Measurements from ENCODE around the gene ZPR1. TPM values are rescaled to one million over a fixed set of nuclear protein-coding genes. Genes with fewer than 3 reads are reported as not detected.

The ZPR1 gene
- total and polyA plus RNA-seq, 10 donors, result 16.2 to 47.6 (median 23.4) TPM

DNA sequence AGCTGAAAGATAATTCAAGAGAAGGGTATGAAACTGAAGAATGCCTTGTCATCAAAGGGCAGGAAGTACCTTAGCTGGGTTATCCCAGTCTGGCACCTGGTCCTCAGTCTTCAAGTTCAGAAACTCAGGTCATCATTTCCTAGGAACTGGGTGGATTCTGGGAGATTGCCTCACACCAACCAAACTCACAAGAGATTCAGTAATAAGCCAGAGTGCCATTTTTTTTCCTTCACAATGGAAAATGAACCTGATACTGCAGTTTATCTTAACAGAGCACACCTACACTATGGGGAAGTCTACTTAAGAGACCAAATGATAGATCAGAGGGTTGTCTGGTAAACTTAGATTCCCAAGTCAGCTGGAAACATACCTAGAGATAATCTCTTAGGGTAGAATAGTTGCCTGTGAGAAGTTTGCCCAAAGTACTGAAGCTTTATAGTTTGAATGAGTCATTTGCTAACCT is 11.3 kb downstream of the ZPR1 start:
- no peak for TF ChIP-seq POLR2A (IDR thresholded peaks at IDR 0.05)
- no peak for TF ChIP-seq POLR2AphosphoS5 (IDR thresholded peaks at IDR 0.05)
- TF ChIP-seq, protein P1, sequence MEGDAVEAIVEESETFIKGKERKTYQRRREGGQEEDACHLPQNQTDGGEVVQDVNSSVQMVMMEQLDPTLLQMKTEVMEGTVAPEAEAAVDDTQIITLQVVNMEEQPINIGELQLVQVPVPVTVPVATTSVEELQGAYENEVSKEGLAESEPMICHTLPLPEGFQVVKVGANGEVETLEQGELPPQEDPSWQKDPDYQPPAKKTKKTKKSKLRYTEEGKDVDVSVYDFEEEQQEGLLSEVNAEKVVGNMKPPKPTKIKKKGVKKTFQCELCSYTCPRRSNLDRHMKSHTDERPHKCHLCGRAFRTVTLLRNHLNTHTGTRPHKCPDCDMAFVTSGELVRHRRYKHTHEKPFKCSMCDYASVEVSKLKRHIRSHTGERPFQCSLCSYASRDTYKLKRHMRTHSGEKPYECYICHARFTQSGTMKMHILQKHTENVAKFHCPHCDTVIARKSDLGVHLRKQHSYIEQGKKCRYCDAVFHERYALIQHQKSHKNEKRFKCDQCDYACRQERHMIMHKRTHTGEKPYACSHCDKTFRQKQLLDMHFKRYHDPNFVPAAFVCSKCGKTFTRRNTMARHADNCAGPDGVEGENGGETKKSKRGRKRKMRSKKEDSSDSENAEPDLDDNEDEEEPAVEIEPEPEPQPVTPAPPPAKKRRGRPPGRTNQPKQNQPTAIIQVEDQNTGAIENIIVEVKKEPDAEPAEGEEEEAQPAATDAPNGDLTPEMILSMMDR (IDR thresholded peaks at IDR 0.05 in 8 of 11, conservative IDR thresholded peaks at IDR 0.05 in 3 of 11), result no peak
- Histone ChIP-seq H3K36me3 (peaks cover 0 to 61% (median 48%) of the 10 kb centered on the region in 6 donors), H3K27ac (no peak overlapping the region), H3K27me3 (replicated peaks in 1 of 7) (no peaks in the 10 kb centered on the region), H3K9me3 (no peaks in the 10 kb centered on the region), H3K4me1 (peaks cover 9 to 25% (median 19%) of the 10 kb centered on the region in 6 donors), H3K4me3 (no peak overlapping the region)
- no peak for DNase-seq
- intact Hi-C loops (cut with DNase I; ENCODE audit: low total_unique reads), result no loop called here

- TF ChIP-seq, protein P1 (IDR thresholded peaks at IDR 0.05 in 8 of 11, conservative IDR thresholded peaks at IDR 0.05 in 3 of 11), result no peak
- peak in 1 of 3 donors; percentile 23 for TF ChIP-seq POLR2AphosphoS5 (IDR thresholded peaks at IDR 0.05)
- intact Hi-C loops (cut with DNase I; ENCODE audit: low total_unique reads), result no loop called here
- Histone ChIP-seq H3K27ac (no peak overlapping the region), H3K36me3 (peaks cover 0 to 55% (median 43%) of the 10 kb centered on the region in 6 donors), H3K9me3 (no peaks in the 10 kb centered on the region), H3K4me3 (no peak overlapping the region), H3K27me3 (replicated peaks in 1 of 7) (no peaks in the 10 kb centered on the region), H3K4me1 (peaks cover 15 to 31% (median 24%) of the 10 kb centered on the region in 6 donors)
- 86 to 97% (median 88%) methylated on average over 5 of the region's 5 CpGs for WGBS, 5 donors
- no peak for DNase-seq
Observed at GRCh38 chr11:116775975-116776374, 11.8 kb downstream of the ZPR1 start.

DNA sequence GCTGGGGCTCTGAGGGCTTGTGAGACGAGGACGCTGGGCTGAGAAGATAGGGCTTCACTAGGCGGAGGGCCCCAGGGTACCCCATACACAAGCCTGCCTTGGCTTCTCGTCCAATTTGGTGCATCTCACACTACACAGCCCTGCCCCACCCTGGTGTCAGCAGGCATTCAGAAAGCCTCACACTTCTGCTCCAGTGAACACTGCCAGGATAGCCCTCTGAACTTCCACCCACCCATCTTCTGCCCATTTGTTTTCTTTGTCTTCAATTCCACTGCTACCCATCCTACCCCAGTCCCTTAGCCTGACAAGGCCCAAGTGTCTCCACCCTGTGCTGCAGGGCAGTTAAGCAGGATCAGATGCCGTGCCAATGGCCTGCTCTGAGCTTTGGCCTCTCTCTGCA is 13.2 kb downstream of the ZPR1 start:
- H3K27me3 ChIP-seq (replicated peaks in 1 of 7), result no peaks in the 10 kb centered on the region
- intact Hi-C loops (cut with DNase I; ENCODE audit: low total_unique reads), result no loop called here
- TF ChIP-seq, protein P1 (IDR thresholded peaks at IDR 0.05 in 8 of 11, conservative IDR thresholded peaks at IDR 0.05 in 3 of 11), result no peak
- no peak for TF ChIP-seq POLR2A (IDR thresholded peaks at IDR 0.05)
- no peak for TF ChIP-seq POLR2AphosphoS5 (IDR thresholded peaks at IDR 0.05)
- no peak overlapping the region for H3K27ac ChIP-seq
- WGBS, 5 donors, result 82 to 95% (median 87%) methylated on average over 5 of the region's 5 CpGs
- H3K36me3 ChIP-seq, result peaks cover 0 to 45% (median 33%) of the 10 kb centered on the region in 6 donors
- no peak for DNase-seq
- H3K4me3 ChIP-seq, result no peak overlapping the region
- H3K9me3 ChIP-seq, result no peaks in the 10 kb centered on the region
- H3K4me1 ChIP-seq, result peaks cover 15 to 44% (median 34%) of the 10 kb centered on the region in 6 donors

DNA sequence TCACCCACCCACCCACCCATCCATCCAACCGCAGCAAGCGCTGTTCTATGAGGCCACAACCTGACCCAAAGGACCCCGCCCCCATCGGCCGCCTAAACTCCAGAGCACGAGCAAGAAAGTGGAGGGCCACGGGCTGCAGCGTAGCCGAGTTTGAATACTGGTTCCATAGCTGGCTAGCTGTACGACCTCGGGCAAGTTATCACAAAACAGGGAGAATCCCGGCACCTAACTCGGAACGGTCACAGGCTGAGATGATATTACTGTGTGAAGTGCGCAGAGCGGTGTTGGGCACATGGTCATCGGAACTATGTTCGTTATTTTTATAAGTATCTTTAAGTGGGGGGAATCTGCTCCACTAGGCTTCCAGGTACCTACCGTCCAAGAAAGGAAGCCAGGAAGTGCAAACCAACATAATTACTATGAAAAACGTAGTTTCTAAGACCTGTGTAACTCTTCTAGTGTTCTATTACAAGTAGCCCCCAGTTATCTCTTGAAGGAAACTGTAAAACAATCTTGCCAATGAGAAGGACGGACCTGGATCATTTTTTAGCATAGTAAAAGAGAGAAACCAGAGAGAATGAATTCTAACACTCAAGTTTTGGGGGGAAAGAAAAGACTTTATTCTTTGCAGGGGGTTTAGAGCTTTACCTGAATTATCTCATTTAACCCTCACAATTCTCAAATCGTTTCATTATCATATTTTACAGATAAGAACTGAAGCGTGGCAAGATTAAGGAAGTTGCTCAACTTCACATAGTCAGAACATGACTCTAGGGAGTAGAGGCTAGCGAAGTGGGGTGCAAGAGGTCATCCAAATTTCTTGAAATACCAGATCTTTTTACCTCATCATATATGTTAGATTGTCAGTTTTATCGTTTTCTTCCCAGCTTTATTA is 14.4 kb downstream of the ZPR1 start:
- TF ChIP-seq POLR2A (IDR thresholded peaks at IDR 0.05) (no peak), POLR2AphosphoS5 (IDR thresholded peaks at IDR 0.05) (no peak)
- TF ChIP-seq, protein P1 (IDR thresholded peaks at IDR 0.05 in 8 of 11, conservative IDR thresholded peaks at IDR 0.05 in 3 of 11), result no peak
- no peaks in the 10 kb centered on the region for H3K27me3 ChIP-seq (replicated peaks in 1 of 7)
- DNase-seq, result no peak
- peaks cover 0 to 45% (median 33%) of the 10 kb centered on the region in 6 donors for H3K36me3 ChIP-seq
- intact Hi-C loops (cut with DNase I; ENCODE audit: low total_unique reads), result no loop called here
- peak overlapping the region; percentile 79 to 99 (median 94) for H3K4me3 ChIP-seq
- peaks cover 15 to 53% (median 36%) of the 10 kb centered on the region in 6 donors for H3K4me1 ChIP-seq
- WGBS, 5 donors, result 3 to 4% (median 4%) methylated on average over 19 to 25 of the region's 25 CpGs
- H3K9me3 ChIP-seq, result no peaks in the 10 kb centered on the region
- peak overlapping the region; percentile 79 to 98 (median 93) for H3K27ac ChIP-seq

Data from spleen (tissue), 11 donors.